CMK (cell line): ENCODE data around the gene AP2S1.
A peak's percentile ranks its signal among the peaks of the same experiment; 100 is the strongest.
"Not testable (repeated sequence)": the region's sequence is repeated elsewhere in the genome, so short reads cannot be mapped to it uniquely, and the experiment has no call there.

ENCODE experiments used
- DNase-seq: peaks from one replicate; pipeline ENCODE4 v3.0.0-alpha.2; 2010; ENCODE audit warnings: low read depth

AP2S1 gene

DNA sequence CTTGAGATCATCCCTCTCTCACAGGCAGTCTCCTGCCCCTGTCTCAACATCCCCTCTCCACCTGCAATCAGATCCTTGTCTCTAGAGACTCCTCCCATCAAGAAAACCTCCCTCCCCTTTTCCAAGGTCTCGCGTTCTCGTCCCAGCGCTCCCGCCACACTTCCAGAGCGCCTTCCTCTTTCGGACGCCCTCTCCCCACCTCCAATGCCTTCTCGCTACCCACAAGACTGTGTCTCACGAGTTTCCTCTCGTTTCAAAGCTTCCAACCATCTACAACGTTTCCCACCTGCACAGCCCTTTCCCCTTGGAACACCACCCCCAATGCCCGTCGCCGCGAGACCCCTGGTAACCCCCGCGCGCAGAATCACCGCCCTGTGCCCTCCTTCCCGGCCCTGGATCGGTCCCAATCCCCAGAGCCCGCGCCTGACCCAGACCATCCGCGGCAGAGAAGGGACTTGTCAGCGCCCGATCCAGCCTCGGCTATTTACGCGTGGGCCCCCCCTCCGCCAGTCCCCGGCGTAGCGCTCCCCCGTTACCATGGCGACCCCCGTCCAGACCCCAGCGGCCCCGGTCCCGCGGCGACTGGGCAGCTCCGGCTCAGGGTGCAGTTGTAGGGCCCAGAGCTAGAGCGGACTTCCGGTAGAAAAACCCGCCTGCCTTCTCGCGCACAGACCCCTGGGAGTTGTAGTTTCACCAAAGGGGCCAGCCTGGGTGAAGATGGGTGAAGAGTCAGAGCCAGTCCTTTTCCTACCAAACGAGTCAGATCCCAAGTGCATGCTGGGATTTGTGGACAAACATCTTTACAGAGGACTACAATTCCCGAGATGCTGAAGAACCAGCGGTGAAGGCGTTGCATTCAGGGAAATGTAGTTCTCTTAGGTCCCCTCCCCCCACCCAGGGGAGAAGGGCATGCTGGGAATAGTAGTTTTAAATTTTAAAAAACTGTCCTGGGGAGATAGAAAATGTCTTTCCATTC, at the start of gene AP2S1:
Gene AP2S1, minus strand, starts transcription at position 619 of the 976 bp plus-strand sequence. Its CDS starts 80 bp downstream, at position 539.
- DNase-seq, result peak; percentile 97

DNA sequence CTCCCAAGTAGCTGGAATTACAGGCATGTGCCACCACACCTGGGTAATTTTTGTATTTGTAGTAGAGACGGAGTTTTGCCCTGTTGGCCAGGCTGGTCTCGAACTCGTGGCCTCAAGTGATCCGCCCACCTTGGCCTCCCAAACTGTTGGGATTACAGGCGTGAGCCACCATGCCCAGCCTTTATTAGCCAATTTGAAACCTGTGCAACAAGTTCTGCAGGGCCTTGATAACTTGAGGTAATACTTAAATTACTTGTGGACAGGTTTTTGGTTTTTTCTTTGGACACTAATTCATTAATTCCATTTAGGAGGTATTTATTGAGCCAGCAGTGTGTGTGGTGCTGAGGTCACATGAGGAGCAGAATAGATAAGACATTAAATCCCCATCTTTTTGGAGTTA, 49.7 kb upstream of the AP2S1 start:
- DNase-seq, result no peak

DNA sequence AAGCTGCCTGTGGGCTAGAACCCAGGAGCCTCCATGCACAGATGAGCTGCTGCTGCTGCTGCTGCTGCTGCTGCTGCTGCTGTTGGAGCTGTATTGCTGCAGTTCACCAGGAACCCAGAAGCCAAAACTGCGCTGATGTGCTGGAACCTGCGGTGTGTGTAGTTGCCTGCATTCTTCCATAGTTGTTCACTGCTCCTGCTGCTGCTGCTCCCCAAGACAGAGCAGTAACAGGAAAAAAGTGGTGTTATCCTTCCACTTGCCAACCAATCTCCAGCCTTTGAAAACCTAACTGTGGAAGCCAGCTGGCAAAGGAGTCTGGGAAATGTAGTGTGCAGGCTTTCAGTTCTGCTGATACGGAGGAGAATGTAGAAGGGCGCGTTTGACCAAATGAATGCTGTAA, 48.1 kb upstream of the AP2S1 start:
- no peak for DNase-seq

DNA sequence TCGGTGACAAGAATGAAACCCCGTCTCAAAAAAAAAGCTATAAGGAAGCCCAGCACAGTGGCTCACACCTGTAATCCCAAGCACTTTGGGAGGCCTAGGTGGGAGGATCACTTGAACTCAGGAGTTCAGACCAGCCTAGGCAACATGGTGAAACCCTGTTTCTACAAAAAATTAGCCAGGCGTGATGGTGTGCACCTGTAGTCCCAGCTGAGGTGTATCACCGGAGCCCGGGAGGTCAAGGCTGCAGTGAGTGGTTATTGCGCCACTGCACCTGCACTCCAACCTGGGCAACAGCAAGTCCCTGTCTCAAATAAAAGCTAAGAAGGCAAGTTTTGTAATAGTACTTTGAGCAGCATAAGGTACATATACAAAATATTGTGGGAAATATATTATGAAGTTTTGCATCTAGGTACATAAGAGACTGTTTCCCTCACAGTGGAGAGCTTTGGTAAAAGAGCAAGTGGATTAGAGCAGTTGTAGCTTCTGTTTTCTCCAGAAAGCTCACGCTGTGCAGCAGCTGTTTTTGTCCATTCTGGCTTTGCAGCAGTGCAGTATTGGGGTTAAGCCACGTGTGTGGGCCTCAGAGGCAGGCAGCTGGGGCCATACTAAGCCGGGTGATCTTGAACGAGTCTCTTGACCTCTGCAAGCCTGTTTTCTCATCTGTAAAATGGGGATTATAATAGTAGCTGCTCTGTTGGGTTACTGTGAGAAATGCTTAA, 45.6 kb upstream of the AP2S1 start:
- no peak for DNase-seq

DNA sequence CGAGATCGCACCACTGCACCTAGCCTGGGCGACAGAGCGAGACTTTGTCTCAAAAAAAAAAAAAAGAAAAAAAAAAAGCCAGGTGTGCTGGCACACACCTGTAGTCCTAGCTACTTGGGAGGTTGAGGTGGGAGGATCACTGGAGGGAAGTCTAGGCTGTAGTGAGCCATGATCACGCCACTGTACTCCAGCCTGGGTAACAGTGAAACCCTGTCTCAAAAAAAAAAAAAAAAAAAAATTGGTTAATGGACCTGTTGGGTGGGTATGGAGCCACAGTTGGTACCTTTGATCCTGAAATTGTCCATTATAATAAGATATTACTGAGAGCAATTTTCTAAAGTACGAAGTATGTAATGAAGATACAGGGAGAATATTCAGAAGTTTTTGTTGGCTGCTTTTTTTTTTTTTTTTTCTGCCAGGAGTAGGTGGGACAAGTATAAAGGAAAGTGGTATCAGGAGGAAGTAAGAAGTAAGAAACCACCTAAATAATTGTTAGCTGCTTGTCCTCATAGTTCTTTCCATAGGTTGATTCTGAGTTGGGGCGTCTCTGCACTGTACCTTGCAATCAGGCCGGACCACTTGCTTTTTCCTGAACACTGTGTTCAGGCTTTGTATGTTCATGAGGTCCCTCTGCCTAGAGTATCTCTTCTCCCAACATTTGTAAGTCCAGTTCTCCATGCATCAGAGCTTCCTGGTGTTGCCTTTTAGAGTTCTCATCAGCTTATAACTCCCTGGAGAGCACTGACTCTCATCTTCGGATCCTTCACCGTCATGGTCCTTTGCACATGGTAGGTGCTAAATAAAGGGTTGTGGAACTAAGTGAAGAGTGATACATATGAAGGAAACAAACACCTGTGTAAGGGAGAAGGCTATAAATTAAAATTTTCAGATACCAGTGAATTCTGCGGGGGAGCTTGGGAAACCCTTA, 41.9 kb upstream of the AP2S1 start:
- DNase-seq, result no peak

DNA sequence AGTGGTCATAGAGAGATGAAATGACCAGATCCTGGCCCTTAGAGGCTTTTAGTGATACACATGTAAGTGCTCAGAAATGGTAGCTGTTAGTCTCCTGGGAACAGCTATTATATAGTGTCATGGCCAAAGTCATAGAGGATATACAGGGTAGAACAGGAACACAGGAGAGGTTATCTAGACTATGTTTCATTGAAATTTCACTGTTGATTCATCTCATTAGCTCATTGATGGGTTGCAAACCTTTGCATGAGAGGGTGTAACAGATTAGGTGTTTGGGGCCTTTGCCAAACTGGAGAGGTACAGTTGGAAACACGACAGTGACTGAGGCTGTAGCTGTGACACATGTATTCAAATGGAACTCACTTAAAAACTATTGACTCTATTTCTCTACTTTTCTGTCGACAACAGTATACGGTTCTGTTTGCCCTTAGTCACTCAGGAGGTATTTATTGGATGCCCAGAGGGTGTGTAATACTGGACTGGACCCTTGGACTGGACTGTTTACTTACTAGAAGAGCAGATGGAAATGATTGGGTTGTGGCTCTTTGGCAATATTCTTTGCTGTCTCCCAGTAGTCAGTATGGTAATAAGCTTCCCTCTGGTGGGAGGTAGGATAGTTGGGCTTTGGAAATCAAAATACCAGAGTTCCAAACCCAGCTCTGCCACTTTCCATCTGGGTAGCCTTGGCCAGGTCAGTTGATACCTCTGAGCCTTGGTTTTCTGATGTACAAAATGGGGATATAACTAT, 40.0 kb upstream of the AP2S1 start:
- no peak for DNase-seq

DNA sequence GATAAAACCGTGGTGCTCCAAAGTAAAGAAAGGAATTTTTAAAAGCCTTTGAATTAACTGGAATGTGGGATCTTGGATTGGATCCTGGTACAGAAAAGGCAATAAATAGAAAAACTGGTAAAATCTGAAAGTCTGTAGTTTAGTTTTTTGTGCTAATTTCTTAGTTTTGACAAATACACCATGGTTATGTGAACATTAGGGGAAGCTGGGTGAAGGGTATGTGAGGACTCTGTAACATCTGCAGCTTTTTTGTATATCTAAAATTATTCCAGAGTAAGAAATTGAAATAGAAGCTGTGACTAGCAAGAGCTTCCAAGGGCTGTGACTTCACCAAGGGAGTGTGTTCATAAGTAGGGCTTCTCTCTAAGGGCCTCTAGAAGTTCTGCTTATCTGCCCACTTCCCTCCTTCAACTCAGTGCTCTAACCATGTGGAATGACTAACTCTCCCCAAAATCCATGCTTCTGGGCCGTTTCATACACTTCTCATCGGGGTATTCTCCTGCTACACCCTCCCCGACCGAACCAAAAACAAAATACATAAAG, 36.7 kb upstream of the AP2S1 start:
- no peak for DNase-seq

DNA sequence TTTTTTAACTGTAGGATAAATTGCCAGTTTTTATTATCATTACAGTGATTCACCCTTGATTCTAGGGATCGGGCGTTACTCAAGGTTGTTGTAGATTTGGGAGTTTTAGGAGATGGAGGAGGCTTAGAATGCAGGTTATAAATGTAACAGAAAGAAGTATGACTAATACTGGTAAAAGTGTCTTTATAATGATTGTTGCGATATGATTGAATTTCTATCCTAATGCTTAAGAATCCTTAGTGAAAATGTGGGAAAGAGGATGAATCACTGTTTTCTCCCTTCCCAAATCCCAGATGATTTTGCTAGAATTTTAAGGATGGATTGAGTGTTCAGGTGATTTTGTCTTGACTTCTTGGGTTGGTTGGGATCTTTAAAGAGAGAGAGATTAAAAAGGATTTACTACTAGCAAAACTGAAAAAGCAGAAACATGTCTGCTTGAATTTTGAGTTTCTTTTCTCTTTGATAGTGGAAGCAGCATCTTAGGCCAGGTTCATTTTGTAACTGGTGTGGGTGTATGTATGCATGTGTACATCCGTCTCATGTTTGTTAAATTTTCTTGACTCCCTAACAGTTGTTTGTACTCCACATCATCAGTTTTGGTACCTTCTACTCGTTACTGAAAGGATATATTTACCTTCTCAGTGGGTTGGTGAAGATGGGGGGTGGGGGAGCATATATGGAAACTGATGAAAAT, 36.0 kb upstream of the AP2S1 start:
- no peak for DNase-seq

DNA sequence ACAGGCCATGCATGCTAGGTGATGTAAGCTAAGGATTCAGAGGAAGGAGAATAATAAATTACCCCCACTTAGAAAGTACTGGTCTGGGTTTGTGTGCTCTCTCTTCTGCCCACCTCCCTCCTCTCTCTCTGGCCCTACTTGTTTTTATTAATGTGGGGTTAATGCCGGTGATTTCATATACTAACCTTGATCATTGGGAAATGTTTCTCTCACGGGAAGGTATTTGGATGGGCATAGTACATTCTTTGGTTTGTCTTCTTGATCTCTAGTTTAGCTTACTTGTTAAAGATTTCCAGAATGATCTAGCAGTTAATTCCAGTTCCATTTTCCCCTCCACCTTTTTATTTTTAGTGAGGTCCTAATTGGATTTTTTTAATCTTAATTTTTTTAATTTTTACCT, 34.8 kb upstream of the AP2S1 start:
- no peak for DNase-seq

DNA sequence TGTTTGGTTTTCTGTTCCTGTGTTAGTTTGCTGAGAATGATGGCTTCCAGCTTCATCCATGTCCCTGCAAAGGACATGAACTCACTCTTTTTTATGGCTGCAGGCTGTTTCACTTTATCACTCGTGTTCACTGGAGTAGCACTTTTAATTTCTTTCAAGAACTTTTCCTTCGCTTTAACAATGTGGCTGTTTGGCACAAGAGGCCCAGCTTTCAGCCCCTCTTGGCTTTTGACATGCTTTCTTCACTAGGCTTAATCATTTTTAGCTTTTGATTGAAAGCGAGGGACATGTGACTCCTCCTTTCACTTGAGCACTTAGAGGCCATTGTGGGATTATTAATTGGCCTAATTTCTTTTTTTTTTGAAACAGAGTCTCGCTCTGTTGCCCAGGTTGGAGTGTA, 32.1 kb upstream of the AP2S1 start:
- DNase-seq, result not testable (repeated sequence)

DNA sequence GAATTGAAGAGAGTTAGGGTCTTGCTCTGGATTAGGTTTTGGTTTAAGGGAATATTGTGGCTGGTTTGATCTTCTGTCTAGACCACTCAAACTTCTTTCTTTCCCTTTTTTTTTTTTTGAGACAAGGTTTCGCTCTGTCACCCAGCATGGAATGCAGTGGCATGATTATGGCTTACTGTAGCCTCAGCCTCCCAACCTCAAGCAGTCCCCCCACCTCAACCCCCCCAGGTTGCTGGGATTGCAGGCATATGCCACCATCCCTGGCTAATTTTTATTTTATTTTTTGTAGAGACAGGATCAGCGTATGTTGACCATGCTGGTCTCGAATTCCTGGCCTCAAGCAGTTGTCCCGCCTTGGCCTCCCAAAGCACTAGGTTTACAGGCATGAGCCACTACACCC, 31.4 kb upstream of the AP2S1 start:
- no peak for DNase-seq

DNA sequence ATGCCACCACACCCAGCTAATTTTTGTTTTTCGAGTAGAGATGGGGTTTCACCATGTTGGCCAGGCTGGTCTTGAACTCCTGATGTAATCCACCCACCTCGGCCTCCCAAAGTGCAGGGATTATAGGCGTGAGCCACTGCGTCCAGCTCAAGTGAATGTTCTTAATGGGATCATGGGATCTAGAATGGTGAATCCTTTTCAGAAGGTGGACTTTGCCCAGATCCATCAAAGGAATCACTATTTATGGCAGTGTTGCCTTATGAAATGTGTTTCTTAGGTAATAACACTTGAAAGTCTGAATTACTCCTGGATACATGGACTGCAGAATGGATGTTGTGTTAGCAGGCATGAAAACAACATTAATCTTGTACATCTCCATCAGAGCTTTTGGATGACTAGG, 30.4 kb upstream of the AP2S1 start:
- no peak for DNase-seq

DNA sequence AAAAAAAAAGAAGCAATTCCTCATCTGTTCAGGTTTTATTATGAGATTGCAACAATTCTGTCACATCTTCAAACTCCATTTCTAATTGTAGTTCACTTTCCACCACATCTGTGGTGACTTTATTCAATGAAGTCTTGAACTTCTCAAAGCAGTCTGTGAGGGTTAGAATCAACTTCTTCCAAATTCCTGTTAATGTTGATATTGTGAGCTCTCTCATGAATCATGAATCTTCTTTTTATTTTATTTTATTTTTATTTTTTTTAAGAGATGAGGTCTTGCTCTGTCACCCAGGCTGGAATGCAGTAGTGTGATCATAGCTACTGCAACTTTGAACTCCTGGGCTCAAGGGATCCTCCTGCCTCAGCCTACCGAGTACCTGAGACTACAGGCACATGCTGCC, 29.8 kb upstream of the AP2S1 start:
- no peak for DNase-seq

DNA sequence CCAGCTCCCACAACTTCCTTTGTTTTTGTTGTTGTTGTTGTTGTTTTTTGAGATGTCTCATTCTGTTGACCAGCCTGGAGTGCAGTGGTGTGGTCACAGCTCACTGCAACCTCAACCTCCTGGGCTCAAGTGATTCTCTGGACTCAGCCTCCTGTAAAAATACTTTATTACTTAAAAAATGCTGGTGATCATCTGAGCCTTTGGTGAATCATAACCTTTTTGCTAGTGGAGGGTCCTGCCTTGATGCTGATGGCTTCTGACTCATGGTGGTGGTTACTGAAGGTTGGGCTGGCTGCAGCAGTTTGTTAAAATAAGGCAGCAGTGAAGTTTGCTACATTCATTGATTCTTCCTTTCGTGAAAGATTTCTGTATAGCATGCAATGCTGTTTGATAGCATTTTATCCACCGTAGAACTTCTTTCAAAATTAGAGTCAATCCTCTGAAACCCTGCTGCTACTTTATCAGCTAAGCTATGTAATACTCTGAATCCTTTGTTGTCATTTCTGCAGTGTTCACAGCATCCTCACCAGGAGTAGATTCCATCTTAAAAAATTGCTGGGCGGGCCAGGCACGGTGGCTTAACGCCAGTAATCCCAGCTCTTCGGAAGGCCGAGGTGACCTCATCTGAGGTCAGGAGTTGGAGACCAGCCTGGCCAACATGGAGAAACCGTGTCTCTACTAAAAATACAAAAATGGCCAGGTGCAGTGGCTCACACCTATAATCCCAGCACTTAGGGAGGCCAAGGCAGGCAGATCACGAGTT, 28.1 kb upstream of the AP2S1 start:
- DNase-seq, result no peak

DNA sequence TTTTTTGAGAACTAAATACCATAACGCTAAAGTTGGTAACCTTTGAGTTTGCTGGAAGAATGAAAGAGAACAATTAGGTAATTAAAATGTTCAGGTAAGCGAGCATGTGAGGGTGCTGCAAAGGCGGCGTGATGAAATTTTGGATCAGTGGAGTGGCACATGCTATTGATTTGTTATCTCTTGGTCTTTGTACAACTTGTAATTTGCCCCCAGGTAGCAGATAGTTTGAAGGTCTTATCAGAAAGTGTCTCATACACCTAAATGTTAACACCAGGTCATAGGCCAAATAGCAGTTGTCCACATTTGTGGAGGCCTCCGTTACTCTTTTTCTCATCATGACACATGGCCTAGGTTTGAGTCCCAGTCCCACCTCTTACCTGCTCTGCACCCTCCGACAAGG, 25.0 kb upstream of the AP2S1 start:
- no peak for DNase-seq

DNA sequence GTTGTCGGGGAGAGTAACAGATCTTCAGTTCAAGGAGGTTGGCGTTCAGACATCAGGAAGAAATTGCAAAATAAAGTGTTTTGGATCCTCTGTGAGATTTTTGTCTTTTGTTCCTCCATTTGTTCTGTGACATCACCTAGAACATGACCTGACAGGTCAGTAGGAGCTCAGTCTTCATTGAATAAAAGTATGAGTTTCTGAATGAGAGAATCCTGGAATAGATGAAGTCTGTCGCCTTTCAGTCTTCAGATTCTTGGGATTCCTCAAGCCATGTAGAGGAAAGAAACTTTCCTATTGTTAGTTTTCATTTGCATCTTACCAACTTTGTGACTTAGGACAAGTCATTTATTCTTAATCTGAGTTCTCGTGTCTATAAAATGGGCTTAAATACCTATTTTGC, 24.6 kb upstream of the AP2S1 start:
- no peak for DNase-seq

DNA sequence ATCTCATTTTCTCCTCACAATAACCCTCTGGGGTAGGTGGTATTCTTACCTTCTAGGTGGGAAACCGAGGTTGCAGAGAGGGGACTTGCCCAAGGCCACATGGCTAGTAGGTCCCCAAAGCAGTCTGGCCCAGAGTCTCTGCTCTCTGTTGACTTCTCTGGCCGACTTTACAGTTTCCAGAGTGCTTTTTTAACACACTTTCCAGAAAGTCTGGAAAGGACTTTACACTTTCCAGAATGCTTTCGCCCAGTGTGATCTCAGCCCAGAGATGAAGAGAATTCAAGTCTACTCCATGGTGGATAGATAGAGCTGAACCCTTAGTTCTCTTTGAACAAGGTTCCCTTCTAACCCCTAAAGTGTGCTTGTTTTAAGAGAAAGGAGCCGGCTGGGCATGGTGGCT, 22.3 kb upstream of the AP2S1 start:
- no peak for DNase-seq

DNA sequence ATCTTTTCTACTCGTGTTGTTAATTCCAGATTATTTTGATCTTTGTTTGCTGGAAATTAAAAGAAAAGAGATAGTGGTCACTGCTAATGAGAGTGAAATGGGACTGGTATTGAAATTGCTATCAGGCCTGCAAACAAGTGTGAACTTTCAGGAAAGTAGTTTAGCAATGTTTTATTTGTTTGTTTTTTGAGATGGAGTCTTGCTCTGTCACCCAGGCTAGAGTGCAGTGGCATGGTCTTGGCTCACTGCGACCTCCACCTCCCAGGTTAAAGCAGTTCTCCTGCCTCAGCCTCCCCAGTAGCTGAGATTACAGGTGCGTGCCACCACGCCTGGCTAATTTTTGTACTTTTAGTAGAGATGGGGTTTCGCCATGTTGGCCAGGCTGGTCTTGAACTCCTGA, 20.5 kb upstream of the AP2S1 start:
- DNase-seq, result not testable (repeated sequence)

DNA sequence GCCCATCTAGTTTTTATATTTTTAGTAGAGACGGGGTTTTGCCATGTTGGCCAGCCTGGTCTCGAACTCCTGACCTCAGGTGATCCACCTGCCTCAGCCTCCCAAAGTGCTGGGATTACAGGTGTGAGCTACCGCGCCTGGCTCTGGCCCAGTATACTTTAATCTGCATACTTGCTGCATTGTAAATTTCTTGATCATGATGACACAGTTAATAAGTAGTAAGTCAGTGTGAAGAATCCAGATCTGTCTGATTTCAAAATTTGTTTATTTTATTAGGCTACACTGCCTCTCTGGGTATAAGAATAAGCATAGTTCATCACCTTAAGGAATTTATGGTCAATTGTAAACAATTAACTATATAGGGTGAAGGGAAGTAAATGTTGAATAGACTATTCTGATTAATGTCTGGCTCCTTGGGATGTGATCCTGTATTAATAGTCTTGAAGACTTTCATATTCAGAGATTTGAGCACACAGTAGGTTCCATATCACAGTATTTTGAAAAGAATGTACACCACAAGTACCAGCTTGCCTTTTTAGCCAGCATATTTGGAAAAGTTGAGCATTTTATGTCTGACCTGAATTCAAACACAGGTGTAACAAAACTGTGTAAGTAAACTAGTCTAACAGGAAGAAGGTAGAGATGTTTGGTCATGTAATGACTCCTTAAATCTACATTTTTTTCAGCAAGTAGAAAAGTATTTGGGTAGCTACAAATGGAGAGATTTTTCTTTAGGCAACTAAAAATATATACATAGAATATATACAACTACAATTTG, 17.6 kb upstream of the AP2S1 start:
- no peak for DNase-seq
